AML-193 (cell line): ENCODE measurements around the gene PTPRJ.
"Not testable (repeated sequence)": the region's sequence is repeated elsewhere in the genome, so short reads cannot be mapped to it uniquely, and the experiment has no call there.

ENCODE experiments used
- DNase-seq, 2 experiments: peaks; one replicate each; lab custom pipeline; 2025; lab: John Stamatoyannopoulos, UW

The PTPRJ gene

GRCh38 chr11:48111891-48112290 is 131.5 kb downstream of the PTPRJ start:
- no peak for DNase-seq

GRCh38 chr11:48114740-48115139 is 134.4 kb downstream of the PTPRJ start:
- no peak for DNase-seq

- peak; percentile 17 to 30 for DNase-seq
Observed at GRCh38 chr11:48116437-48117228, 136.3 kb downstream of the PTPRJ start.

- DNase-seq = no peak
Observed at GRCh38 chr11:48122246-48122645, 141.9 kb downstream of the PTPRJ start.

- no peak for DNase-seq
Observed at GRCh38 chr11:48122656-48123055, 142.3 kb downstream of the PTPRJ start.

DNA sequence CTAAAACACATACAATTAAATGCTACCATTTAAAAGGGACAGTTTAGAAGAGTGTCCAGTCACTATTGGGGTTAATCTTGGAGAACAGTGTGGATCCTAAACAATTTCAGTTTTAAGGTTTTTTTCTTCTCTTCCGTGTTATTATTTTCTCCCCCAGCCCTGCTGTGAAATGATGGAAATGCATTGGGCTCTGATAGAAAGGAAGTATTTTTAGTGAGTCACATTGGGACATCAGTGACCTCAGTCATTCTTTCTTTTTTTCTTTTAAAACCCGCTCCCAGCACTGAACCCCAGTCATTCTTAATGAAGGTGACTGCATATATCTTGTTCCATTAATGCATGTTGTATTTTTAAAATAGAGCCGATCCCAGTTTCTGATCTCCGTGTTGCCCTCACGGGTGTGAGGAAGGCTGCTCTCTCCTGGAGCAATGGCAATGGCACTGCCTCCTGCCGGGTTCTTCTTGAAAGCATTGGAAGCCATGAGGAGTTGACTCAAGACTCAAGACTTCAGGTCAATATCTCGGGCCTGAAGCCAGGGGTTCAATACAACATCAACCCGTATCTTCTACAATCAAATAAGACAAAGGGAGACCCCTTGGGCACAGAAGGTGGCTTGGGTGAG is 143.0 kb downstream of the PTPRJ start:
- DNase-seq = no peak

- DNase-seq = no peak
Observed at GRCh38 chr11:48123934-48124755, 143.8 kb downstream of the PTPRJ start.

DNA sequence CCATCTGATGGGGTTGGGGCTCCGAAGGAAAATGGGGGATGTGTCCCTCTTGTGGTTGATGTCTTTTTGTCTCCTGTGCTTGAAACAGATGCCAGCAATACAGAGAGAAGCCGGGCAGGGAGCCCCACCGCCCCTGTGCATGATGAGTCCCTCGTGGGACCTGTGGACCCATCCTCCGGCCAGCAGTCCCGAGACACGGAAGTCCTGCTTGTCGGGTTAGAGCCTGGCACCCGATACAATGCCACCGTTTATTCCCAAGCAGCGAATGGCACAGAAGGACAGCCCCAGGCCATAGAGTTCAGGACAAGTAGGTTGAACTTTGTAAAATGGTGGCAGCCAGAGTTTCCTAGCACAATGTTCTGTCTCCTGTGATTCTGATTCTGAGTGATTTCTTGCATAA is 144.5 kb downstream of the PTPRJ start:
- no peak for DNase-seq

GRCh38 chr11:48125866-48126265 is 145.5 kb downstream of the PTPRJ start:
- DNase-seq = no peak

DNA sequence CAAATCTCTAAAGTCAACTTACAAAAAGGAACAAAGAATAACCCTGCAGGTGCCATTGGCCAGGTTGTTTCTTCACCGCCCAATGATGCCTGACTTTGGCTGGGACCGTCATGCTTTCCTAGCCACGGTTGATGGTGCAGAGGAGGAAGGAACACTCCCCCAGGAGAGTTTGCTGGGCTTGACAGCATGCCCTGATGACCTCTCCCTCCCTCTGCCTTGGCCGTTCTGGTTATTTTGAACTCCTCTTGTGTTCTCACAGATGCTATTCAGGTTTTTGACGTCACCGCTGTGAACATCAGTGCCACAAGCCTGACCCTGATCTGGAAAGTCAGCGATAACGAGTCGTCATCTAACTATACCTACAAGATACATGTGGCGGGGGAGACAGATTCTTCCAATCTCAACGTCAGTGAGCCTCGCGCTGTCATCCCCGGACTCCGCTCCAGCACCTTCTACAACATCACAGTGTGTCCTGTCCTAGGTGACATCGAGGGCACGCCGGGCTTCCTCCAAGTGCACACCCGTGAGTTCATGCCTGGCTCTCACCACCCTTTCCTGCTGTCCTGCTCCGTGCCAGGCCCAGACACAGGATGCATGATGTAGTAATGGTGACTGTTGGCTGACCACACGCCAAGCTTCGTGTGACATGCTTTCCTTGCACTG is 147.3 kb downstream of the PTPRJ start:
- no peak for DNase-seq

DNA sequence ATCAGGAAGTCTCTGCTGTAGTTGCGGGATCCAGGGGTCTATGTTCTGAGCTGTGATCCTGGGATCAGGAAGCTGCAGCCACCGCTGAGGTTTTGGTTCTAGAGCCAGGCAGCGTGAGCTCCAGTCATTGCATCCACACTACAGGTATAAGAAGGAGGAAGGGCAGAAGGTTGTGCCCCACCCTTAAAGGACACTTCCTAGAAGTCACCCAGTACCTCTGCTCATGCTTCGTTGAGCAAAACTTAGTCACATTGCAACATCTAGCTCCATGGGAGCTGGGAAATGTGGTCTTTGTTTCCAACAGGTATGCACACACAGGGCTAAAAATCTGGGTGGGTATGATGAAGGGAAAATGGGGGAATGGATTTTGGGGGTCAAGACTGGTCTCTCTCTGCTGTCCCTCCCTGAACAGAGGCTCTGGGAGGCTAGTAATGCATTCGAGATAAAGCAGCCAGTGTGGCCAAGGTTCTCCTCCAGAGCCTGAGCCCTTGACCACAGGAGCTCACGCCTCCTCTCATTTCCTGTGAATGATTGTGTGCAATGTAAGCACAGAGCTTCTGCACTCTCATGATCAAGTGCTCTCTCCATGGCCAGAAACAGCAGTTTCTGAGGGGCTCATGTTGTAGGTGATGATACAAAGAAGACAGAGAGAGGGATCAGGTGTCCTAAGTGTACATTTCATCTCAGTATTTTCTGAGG is 149.5 kb downstream of the PTPRJ start:
- DNase-seq = no peak

GRCh38 chr11:48134221-48134922 is 154.0 kb downstream of the PTPRJ start:
- DNase-seq = no peak

- DNase-seq = no peak
Observed at GRCh38 chr11:48138222-48138621, 157.9 kb downstream of the PTPRJ start.

DNA sequence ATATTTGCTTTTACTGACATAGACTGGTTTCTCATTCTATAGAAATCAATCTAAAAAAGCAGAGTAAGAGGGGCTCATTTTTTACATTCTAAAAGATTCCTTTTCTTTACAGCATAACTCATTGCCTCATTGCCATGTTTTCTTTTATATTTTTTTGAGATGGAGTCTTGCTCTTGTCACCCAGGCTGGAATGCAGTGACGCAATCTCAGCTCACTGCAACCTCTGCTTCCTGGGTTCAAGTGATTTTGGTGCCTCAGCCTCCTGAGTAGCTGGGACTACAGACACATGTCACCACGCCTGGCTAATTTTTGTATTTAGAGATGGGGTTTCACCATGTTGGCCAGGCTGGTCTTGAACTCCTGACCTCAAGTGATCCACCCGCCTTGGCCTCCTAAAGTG is 159.5 kb downstream of the PTPRJ start:
- DNase-seq = not testable (repeated sequence)

DNA sequence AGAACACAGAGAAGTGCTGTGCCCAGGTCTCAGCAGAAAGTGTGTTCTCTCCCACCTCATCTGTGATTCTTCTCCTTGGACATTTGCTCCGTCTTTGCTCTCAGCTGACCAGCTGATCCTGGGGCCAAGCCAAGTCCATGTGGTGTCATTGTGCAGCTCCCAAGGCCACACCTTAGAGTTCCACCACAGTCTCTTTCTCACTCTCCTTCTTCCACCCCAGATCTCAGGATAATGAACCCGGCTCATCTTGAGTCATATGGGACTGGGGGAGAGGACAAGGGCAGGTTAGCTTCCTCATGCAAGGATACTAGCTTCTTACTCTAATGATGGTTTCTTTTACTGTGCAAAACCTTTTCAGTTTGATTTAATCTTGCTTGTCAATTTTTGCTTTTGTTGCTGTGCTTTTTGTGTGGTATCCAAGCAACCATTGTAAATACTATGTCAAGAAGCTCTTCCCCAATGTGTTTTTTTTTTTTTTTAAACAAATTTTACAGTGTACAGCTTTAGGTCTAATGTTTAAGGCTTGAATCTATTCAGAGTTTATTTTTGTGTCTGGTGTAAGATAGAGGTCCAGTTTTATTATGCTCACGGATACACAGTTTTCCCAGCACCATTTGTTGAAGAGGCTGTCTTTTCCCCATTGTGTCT is 161.2 kb downstream of the PTPRJ start:
- no peak for DNase-seq

GRCh38 chr11:48142889-48143288 is 162.5 kb downstream of the PTPRJ start:
- DNase-seq = no peak

- no peak for DNase-seq
Observed at GRCh38 chr11:48148749-48149148, 168.4 kb downstream of the PTPRJ start.

- DNase-seq = no peak
Observed at GRCh38 chr11:48150213-48150612, 169.9 kb downstream of the PTPRJ start.

DNA sequence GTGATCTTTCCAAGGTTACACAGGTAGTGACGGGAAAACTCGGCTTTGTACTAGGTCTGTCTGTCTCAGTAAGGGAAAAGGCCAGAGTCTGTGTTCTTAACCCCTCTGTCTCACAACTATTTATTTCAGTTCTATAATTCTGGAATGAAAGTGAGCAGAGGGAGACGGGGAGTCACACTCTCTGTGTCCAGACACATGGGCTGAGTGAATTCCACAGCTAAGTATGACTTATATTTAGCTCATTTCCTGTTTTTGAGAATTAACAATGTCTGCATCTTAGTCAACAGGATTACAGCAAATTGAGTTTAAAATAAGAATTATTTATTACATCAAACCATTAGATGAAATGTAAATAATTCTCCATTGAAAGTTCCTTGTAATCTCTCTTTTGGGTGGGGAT is 173.8 kb downstream of the PTPRJ start:
- DNase-seq = no peak
